ENCODE results near the gene PRKAR1B.
"Not testable (repeated sequence)": the region's sequence is repeated elsewhere in the genome, so short reads cannot be mapped to it uniquely, and the experiment has no call there.

PRKAR1B gene

DNA sequence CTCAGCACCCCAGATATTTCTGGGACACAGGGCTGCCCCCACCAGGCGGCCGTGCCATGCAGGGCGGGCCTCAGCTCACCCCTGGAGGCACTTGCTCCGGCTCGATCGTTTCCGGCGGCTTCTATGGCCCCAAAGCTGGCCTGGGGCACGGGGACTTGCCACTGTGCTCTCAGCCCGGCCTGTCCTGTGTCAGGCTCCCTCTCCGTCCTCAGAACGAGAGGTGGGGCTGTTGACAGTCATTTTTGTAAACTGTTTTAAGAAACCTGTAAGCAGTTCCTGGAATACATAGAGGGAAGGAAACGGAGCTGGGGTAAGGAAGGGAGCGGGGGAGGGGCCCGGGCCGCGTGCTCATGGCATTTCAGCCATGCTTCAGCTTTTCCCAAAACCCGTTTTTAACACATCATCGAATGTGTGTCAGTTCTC is 30.7 kb upstream of the PRKAR1B start:
- H3K4me3 ChIP-seq (ENCODE audit: low read depth, low read length): no peak overlapping the region

DNA sequence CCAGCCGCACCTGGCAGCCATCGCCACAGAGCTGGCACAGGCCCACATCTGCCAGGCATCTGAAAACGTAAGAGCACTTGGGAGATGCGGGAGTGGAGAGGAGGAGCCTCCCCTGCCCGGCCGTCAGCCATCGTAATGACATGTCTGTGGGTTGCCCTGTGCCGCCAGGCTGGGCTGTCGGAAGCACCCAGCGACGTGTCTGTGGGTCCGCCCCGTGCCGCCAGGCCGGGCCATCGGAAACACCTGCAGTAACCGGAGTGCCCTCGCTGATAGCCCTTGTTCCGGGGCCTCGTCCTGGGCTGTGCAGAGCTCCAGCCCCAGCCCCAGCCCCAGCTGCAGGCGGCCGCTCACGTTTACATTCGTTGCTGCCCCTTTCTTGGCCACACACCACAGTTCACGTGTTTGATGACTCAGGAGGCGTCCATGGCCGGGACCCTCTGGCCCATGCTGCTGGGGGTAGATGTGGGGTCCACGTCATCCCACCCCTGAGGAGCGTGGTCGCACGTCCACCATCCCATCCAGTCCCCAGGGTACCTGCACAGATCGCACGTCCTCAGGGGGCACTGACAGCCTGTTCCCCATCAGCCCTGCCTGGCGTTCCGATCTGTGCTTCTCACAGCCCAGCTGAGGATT is 30.0 kb upstream of the PRKAR1B start:
- H3K4me3 ChIP-seq (ENCODE audit: low read depth, low read length): no peak overlapping the region

DNA sequence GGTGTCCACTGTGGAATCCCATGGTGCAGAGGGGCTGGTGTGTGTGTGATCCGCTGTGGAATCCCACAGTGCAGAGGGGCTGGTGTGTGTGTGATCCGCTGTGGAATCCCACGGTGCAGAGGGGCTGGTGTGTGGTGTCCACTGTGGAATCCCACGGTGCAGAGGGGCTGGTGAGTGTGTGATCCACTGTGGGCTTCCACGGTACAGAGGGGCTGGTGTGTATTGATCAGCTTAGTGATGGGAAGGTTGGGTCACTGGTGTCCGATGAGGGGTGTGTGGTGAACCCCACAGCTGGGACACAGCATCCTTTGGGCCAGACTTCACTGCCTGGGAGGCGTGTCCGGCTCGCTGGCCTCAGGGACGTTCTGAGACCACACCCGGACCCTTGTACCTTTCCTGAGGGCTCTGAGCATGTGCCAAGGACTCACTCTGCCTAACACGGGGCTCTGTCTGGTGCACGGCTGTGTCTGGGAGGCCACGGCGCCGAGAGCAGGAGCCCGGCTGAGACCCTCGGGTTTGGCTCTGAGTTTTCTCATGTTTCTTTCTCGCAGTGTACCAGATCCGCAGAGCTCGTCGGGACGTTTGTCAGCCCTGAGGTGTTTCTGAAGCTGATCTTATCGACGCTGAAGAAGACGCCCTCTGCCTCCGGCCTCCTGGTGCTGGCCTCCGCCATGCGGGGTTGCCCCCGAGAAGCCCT is 29.3 kb upstream of the PRKAR1B start:
- no peak overlapping the region for H3K4me3 ChIP-seq (ENCODE audit: low read depth, low read length)

DNA sequence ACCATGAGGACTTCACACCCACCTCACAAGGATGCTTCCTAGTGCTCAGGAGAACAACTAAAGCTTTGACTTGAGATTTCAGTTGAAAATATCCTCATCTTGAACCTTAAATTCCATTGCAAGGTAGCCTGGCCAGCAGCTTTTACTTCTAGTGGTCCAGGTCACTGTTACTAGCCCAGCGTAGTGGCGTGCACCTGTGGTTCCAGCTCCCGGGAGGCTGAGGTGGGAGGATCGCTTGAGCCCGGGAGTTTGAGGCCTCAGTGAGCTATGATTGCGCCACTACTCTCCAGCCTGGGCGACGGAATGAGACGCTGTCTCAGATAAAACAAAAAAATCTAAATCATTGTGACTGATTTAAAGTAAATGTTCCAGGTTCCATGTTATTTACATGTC is 28.3 kb upstream of the PRKAR1B start:
- H3K4me3 ChIP-seq (ENCODE audit: low read depth, low read length): no peak overlapping the region

DNA sequence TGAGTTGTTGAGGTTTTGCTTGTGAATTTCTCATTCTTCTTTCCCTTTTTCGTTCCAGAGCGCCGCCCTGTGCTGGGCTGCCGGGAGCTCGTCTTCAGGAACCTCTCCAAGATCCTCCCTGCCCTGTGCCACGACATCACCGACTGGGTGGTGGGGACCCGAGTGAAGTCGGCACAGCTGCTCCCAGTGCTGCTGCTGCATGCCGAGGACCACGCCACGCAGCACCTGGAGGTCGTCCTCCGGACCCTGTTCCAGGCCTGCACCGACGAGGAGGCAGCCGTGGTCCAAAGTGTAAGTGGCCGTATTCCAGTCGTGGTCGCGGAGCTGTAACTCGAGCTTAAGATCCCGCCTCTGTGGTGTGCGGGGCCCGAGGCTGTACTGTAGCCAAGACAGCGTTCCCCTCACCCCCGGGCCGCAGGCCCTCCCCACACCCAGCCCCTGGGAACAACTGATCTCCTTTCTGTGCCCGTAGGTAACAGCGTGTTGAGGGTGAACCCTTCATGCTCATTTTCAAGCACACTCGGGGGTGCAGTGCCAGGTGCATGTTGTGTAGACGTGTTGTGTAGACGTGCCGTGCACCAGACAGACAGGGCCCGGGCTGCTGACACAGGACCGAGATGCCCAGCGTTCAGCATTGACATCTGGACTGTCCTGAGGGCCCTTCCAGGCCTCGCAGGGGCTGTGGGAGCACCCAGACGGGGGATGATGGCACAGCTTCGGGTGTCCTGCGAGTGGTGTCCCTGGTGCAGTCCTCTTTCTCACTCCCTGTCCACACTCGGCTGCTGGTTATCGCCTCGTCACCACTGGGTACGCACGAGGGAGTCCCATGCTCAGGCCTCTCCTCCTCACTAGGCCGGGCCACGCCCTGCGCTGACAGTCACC is 27.7 kb upstream of the PRKAR1B start:
- H3K4me3 ChIP-seq (ENCODE audit: low read depth, low read length): no peak overlapping the region

DNA sequence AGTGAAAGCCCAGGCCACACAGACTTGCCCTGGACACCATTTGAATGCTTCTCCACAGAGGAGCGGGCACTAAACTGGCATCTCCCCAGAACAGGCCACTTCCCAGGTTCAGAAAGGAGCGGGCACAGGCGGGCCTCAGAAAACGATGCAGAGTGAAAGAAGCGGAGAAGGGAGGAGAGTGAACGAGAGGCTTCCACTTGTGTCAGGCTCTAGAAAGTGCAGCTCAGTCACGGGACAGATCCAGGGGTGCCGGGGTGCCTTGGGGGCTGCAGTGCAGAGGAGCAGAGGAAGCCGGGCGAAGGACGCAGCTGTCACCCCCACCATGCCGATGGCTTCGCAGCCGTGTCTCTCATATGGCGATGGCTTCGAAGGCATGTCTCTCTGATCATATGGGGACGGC is 26.1 kb upstream of the PRKAR1B start:
- H3K4me3 ChIP-seq (ENCODE audit: low read depth, low read length): no peak overlapping the region

DNA sequence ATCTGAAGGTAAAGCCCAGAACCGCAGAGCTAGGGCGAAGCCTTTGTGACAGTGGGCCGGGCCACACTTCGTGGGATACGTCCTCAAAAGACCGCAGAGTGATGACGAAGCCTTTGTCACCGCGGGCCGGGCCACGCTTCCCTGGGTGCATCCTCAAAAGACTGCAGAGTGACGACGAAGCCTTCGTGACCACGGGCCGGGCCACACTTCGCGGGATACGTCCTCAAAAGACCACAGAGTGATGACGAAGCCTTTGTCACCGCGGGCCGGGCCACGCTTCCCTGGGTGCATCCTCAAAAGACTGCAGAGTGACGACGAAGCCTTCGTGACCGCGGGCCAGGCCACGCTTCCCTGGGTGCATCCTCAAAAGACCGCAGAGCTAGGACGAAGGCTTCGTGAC is 25.2 kb upstream of the PRKAR1B start:
- H3K4me3 ChIP-seq (ENCODE audit: low read depth, low read length): not testable (repeated sequence)

DNA sequence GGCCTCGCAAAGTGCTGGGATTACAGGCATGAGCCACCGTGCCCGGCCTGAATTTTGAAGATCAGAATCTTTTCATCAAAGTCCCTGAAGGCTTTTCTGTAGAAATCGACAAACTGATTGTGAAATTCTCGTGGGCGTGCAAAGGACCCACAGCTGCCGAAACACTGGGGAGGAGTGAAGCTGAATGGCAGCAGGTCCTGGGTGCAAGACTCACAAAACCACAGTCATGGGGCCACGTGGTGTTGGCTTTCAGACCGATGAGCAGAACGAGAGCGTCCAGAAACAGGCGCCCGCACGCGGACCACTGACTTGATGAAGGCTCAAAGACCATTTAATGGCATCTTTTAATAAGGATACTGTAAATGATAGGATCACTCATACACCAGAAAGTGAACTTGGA is 24.7 kb upstream of the PRKAR1B start:
- no peak overlapping the region for H3K4me3 ChIP-seq (ENCODE audit: low read depth, low read length)

DNA sequence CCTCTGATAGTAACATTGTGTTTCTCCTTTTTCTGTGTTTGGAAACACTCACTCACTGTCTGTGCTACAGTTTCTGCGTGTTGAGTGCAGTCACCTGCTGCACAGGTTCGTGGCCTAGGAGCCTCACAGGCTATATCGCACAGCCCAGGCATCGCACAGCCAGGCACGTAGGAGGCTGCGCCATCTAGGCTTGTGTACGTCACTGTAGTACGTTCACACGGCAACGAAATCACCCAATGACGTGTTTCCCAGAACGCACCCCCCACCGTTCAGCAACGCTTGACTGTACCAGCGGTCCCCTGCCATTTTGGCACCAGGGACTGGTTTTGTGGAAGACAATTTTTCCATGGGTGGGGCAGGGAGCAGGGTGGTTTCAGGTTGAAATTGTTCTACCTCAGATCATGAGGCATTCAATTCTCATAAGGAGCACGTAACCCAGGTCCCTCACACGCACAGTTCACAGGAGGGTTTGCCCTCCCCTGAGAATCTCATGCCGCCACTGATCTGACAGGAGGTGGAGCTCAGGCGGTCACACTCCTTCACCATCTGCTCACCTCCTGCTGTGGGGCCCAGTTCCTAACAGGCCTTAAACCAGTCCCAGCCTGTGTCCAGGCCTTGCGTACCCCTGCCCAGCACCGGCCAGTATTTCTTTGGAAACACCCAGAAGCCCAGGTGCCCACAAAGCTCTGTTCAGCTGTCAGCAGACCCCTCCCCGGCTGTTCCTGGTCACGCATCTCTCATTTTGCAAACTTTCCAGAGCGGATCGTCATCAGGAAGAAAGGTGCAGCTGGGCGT is 23.2 kb upstream of the PRKAR1B start:
- H3K4me3 ChIP-seq (ENCODE audit: low read depth, low read length): no peak overlapping the region

DNA sequence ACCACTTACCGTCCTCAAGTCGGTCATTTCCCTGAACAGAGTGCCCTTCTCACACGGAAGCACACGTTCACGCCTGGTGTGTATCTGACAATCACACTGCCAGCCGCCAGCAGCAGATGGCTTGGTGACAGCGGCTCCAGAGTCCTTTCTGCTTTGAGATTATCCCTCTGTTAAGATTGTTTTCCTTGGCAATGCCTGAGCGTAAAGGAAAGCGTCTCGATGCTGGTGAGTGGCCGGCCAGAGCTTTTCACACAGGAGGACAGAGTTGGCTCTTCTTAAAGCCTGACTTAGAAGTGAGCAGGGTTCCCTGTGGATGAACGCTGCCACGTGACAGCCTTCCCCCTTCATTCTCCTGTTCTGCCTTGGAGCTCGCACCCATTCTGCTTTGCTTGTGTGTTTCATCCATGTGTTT is 22.1 kb upstream of the PRKAR1B start:
- no peak overlapping the region for H3K4me3 ChIP-seq (ENCODE audit: low read depth, low read length)

DNA sequence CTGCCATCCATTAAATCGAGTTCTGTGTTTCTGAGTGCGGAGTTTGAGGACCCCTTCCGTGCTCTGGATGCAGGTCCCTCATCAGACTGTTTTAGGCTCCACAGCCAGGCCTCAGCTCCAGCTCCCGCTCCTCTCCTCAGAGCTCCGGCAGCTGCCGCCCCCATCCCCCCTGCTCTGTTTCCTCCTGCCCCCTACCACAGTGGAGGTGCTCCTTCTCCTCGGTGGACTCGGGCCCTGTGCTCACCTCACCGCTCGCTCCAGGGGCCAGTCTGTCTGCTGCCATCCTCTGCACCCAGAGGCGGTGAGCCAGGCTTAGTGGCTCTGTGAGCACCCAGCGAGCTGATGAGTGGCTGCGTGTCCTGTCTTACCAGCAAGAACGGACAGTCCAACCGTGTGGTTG is 21.4 kb upstream of the PRKAR1B start:
- no peak overlapping the region for H3K4me3 ChIP-seq (ENCODE audit: low read depth, low read length)

DNA sequence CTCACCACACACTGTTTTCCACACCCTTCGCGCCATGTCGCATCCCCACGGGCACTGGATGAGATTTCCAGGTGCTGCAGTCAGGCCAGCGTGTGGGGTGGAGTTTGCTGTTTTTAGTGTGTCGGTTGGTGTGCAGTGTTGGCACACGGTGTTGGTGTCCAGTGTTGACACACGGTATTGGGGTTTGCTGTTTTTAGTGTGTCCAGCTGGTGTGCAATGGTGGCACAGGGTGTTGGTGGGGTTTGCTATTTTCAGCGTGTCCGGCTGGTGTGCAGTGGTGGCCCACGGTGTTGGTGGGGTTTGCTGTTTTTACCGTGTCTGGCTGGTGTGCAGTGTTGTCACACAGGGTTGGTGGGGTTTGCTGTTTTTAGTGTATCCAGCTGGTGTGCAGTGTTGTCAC is 20.1 kb upstream of the PRKAR1B start:
- no peak overlapping the region for H3K4me3 ChIP-seq (ENCODE audit: low read depth, low read length)

DNA sequence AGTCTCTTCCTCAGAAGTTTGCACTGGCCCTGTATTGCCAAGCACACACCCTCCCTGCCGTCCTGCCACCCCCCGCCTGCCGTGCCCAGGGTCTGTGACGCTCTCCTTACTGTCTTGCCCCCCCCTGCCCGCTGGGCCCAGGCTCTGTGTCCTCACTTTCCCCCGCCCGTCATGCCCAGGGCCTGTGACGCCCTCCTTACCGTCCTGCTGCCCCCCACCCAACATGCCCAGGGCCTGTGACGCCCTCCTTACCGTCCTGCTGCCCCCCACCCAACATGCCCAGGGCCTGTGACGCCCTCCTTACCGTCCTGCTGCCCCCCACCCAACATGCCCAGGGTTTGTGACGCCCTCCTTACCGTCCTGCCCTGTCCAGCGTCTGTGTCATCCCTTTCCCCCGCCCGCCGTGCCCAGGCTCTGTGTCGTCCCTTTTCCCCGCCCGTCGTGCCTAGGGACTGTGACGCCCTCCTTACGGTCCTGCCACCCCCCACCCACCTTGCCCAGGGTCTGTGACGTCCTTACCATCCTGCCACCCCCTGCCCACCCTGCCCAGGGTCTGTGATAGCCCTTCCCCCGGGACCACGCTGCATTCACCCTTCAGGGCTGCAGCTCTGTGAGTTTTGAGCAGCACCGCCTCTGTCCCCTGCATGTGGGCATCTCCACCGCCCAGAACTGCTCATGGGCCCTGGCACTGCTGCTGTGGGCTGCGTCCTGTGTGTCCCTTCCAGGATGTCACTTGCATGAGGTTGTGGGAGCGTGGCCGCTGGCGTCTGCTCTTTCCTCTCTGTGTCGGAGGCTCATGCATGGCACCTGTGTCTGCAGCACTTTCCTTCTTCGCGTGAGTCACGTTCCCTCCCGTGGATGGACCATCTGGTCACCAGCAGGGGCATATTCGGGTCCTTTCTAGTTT is 19.3 kb upstream of the PRKAR1B start:
- no peak overlapping the region for H3K4me3 ChIP-seq (ENCODE audit: low read depth, low read length)

DNA sequence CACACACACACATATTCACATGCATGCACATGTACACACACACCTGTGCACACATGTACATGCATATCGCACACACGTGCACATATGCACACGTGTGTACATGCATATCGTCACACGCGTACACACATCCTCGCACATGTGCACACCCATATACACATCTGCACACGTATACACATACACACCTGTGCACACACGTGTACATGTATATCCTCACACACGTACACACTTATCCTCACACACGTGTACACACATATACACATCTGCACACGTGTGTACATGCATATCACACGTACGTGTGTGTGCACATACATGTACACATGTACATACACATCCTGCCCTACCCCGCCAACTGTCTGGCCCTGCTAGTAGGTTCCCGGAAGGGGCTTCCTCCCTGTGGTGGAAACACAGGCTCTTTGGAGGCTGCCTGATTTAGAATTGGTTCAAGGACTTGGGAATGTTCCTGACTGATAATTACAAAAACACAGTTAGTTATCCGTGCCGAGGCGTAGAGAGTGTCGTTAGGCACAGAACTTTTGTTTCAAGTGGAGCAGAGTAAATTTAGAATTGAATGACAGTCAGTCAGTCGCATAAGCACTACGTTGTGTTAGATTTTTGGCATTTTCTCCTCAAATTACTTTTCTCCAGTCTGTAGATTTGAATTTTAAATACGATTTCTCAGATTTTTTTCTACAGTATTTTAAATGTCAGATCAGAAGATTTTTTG is 18.5 kb upstream of the PRKAR1B start:
- H3K4me3 ChIP-seq (ENCODE audit: low read depth, low read length): no peak overlapping the region

DNA sequence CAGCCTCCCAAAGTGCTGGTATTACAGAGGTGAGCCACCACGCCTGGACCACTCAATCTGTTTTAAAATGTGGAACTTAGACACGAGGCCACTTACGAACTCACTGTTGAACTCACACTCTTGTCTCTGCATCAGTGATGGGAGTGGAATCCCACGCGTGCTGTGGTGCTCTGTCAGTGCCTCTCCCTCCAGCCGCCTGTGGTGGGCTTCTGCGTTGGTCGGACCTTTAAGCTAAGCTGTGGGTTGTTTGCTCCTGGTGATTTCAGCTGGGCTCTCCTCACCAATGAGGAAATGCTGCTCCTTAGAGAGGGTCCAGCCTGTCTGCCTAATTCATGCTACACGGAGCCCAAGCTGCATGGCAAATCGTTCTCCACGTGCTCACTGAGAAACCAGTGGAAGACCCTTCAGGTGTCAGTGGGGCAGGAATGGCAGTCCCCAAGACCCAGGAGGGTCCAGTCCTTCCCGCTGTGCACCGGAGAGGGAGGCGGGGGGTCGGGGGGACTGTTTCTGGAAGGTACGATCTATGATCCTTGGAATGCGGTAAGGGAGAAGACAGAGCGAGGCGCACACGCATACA is 17.9 kb upstream of the PRKAR1B start:
- no peak overlapping the region for H3K4me3 ChIP-seq (ENCODE audit: low read depth, low read length)

DNA sequence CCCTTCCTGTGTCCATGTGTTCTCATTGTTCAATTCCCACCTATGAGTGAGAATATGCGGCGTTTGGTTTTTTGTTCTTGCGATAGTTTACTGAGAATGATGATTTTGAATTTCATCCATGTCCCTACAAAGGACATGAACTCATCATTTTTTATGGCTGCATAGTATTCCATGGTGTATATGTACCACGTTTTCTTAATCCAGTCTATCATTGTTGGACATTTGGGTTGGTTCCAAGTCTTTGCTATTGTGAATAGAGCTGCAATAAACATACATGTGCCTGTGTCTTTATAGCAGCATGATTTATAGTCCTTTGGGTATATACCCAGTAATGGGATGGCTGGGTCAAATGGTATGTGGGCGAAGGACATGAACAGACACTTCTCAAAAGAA is 17.0 kb upstream of the PRKAR1B start:
- H3K4me3 ChIP-seq (ENCODE audit: low read depth, low read length): not testable (repeated sequence)

DNA sequence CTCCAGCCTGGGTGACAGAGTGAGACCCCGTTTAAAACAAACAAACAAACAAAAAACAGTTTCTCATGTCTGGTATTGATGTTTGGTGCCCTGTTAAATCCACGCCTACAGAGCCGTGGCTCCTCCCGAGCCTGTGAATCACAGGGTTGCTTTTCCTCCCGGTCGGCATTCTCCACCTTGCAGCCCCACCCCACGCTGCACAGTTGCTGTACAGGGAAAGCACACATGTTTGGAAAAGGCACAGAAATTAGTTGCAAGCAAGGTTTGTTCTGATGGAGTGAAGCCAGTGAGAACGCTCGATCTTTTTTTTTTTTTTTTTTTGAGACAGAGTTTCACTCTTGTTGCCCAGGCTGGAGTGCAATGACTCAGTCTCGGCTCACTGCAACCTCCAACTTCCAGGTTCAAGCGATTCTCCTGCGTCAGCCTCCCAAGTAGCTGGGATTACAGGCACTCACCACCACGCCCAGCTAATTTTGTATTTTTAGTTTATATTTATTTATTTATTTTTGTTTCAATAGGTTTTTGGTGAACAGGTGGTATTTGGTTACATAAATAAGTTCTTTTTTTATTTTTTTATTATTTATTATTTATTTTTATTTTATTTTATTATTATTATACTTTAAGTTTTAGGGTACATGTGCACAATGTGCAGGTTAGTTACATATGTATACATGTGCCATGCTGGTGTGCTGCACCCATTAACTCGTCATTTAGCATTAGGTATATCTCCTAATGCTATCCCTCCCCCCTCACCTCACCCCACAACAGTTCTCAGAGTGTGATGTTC is 16.5 kb upstream of the PRKAR1B start:
- not testable (repeated sequence) for H3K4me3 ChIP-seq (ENCODE audit: low read depth, low read length)

DNA sequence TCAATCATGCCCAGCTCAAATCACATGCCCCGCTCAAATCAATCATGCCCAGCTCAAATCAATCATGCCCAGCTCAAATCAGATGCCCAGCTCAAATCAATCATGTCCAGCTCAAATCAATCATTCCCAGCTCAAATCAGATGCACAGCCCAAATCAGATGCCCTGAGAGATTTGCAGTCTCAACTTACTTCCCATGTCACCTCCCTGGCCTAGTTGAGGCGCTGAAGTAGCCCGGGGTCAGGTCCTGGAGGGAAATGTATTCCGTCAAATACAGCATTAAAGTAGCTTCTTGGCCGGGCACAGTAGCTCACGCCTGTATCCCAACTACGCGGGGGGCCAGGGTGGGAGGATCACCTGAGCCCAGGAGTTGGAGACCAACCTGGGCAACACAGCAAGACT is 15.7 kb upstream of the PRKAR1B start:
- no peak overlapping the region for H3K4me3 ChIP-seq (ENCODE audit: low read depth, low read length)

Measured in iPS-11a (cell line).